Right lobe of liver (tissue), 6 donors: ENCODE data around the gene ALOX12. TPM values are rescaled to one million over a fixed set of nuclear protein-coding genes. Genes with fewer than 3 reads are reported as not detected.

Experiments
- ATAC-seq, 4 donors: fragments of 200-7000 bp; cut with Tn5 transposase; one replicate each; pipeline ENCODE4 v1.9.1; 2020; ENCODE audit warnings: mild to moderate bottlenecking in 4 of 4, moderate library complexity in 4 of 4
- DNase-seq, 3 donors: peaks; one replicate each; pipeline ENCODE4 v3.0.0-alpha.2; 2020
- H3K27ac ChIP-seq, 3 donors: fragments of 200-600 bp; one replicate each; pipeline ENCODE4 v1.8.0; 2022
- H3K27me3 ChIP-seq, 2 donors: fragments of 200-600 bp; one replicate each; pipeline ENCODE4 v1.8.0; 2022
- H3K36me3 ChIP-seq, 4 donors: fragments of 200-600 bp; sonication (generic) in 1 of 4; one replicate each; pipeline versions ENCODE4 v1.5.1 to v1.8.0; 2017 to 2022; ENCODE audit warnings: control low read depth in 1 of 4
- H3K4me1 ChIP-seq, 4 donors: fragments of 200-600 bp; sonication (generic) in 1 of 4; one replicate each; pipeline versions ENCODE4 v1.5.1 to v1.8.0; 2017 to 2022; ENCODE audit warnings: control low read depth in 1 of 4
- H3K4me3 ChIP-seq, 3 donors: fragments of 200-600 bp; one replicate each; pipeline ENCODE4 v1.8.0; 2022
- H3K9me3 ChIP-seq, 4 donors: fragments of 200-600 bp; sonication (generic) in 1 of 4; one replicate each; pipeline versions ENCODE4 v1.5.1 to v1.8.0; 2017 to 2022; ENCODE audit warnings: control low read depth in 1 of 4
- POLR2A ChIP-seq: fragments of 450-650 bp; IDR thresholded peaks from one replicate; pipeline ENCODE4 v1.6.1; 2017; ENCODE audit warnings: antibody characterized with exemption, mild to moderate bottlenecking
- WGBS: methylation state at CpG from one replicate; pipeline ENCODE4 v1.1.6; 2018; ENCODE audit warnings: low coverage, low lambda C conversion rate; ENCODE audit not compliant: insufficient coverage; ENCODE audit errors: missing lambda C conversion rate; 5-methylcytosine and 5-hydroxymethylcytosine counted together
- intact Hi-C, 2 donors: fragments of 100-400 bp; cut with DNase I; formaldehyde crosslinking; loops; one replicate each; pipeline versions ENCODE4 v1.11.2 to v1.14.1; 2022
- total RNA-seq, 6 experiments: library from RNA; depleted of rRNA in 2 of 6; stranded (reverse); fragments of >200 nt in 2 of 6; fragmentation: NEBNext Ultra II Directional in 3 of 6; extraction: Animal tissue kit (Norgen Biotek cat#: 25700) in 3 of 6; gene quantifications; one replicate each; pipeline versions ENCODE4 v1.1.0 to v1.2.4, GENCODE V29; 2016 to 2023
- TF ChIP-seq, protein P1 (sequence below), 4 donors: fragments of 200-600 bp in 3 of 4; fragments of 450-650 bp in 1 of 4; IDR thresholded peaks; one replicate each; pipeline versions ENCODE4 v1.5.1 to v1.8.0; 2016 to 2022; ENCODE audit warnings: antibody characterized with exemption in 4 of 4, mild to moderate bottlenecking in 2 of 4
- donor health status: DM: no; HTN: yes; CAD: no.
- donor health status: DM: no; HTN: no; CAD: no.
- donor health status: DM: no; HTN: no; CAD: no.
- donor health status: DM: no; HTN: yes; CAD: no.
- donor health status: DM: no; HTN: yes; CAD: no.

ALOX12 gene
- total RNA-seq, 6 experiments from 2014 or later: 0.17 to 0.27 TPM; not detected in 4

DNA sequence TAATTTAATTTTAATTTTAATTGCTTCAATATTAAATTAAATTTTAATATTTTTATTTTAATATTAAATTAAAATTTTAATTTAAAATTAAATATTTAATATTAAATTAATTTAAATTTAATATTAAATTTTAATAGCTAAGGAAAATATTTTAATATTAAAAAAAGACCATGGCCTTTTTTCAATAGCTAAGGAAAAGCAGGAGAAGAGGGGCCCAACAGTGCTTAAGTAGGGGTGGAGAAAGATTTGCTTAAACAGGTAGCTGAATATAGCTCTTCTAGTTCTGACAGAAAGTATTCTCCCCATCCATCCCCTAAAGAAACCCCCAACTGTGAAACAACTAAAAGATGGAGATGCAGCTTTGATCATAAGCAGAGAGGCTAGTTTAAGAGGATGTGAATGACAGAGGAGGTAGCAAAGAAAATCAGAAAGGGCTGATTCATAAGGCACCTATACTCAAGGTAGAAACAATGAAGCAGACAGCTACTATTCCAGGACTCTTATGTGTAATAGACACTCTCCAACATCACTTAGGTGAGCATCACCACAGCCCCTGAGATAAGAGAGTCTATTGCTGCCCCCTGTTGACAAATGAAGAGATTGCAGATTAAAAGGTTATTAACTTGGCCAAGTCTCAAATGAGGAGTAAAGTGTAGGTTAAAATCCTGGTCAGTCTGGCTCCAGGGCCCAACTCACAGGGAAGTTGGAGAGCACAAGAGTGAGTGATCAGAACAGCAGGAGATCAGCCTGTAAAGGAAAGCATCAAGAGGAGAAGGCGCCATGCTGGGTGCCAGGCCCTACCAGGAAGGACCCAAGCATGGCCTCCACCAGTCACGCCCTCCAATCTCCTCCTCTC is 8.8 kb downstream of the ALOX12 start:
- DNase-seq (no peak), ATAC-seq (peak; percentile 86 to 96 (median 88))
- WGBS: no CpG with 5 or more reads among the region's 2 CpGs
- peaks cover 4 to 20% (median 12%) of the 10 kb centered on the region in 4 donors for H3K36me3 ChIP-seq
- no peaks in the 10 kb centered on the region for H3K9me3 ChIP-seq
- no peak overlapping the region for H3K4me3 ChIP-seq
- H3K4me1 ChIP-seq: no peaks in the 10 kb centered on the region
- no peak overlapping the region for H3K27ac ChIP-seq
- no peaks in the 10 kb centered on the region for H3K27me3 ChIP-seq
- TF ChIP-seq, protein P1, sequence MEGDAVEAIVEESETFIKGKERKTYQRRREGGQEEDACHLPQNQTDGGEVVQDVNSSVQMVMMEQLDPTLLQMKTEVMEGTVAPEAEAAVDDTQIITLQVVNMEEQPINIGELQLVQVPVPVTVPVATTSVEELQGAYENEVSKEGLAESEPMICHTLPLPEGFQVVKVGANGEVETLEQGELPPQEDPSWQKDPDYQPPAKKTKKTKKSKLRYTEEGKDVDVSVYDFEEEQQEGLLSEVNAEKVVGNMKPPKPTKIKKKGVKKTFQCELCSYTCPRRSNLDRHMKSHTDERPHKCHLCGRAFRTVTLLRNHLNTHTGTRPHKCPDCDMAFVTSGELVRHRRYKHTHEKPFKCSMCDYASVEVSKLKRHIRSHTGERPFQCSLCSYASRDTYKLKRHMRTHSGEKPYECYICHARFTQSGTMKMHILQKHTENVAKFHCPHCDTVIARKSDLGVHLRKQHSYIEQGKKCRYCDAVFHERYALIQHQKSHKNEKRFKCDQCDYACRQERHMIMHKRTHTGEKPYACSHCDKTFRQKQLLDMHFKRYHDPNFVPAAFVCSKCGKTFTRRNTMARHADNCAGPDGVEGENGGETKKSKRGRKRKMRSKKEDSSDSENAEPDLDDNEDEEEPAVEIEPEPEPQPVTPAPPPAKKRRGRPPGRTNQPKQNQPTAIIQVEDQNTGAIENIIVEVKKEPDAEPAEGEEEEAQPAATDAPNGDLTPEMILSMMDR (IDR thresholded peaks at IDR 0.05): peak; percentile 70 to 84 (median 74)
- TF ChIP-seq POLR2A: no peak
- intact Hi-C loops: loop anchor here in 1 of 2 donors (5.0 to 10.0 kb wide), 3 partner anchors 90 to 340 kb away; no protein-coding TSS in a partner anchor

DNA sequence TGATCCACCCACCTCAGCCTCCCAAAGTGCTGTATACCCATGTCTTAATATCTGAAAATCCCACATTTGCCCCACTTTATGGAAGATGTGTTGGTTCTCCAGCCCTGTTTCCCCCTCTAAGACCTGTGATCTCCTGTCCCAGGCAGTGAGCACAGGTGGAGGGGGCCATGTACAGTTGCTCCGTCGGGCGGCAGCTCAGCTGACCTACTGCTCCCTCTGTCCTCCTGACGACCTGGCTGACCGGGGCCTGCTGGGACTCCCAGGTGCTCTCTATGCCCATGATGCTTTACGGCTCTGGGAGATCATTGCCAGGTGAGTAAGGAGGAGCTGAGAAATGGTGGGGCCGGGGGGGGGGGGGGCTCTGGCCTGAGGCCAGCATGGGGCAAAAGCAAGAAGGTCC is 9.9 kb downstream of the ALOX12 start:
- no peak overlapping the region for H3K27ac ChIP-seq
- H3K9me3 ChIP-seq: no peaks in the 10 kb centered on the region
- H3K4me1 ChIP-seq: peaks cover 0 to 3% (median 1%) of the 10 kb centered on the region in 4 donors
- no peak for DNase-seq
- 51% methylated on average over 6 of the region's 7 CpGs for WGBS
- H3K36me3 ChIP-seq: peaks cover 4 to 20% (median 12%) of the 10 kb centered on the region in 4 donors
- intact Hi-C loops: loop anchor here in 1 of 2 donors (5.0 to 10.0 kb wide), 3 partner anchors 91 to 341 kb away; no protein-coding TSS in a partner anchor
- peak in 1 of 4 donors; percentile 10 for ATAC-seq
- H3K4me3 ChIP-seq: no peak overlapping the region
- H3K27me3 ChIP-seq: no peaks in the 10 kb centered on the region
- TF ChIP-seq, protein P1 (IDR thresholded peaks at IDR 0.05): no peak
- no peak for TF ChIP-seq POLR2A

DNA sequence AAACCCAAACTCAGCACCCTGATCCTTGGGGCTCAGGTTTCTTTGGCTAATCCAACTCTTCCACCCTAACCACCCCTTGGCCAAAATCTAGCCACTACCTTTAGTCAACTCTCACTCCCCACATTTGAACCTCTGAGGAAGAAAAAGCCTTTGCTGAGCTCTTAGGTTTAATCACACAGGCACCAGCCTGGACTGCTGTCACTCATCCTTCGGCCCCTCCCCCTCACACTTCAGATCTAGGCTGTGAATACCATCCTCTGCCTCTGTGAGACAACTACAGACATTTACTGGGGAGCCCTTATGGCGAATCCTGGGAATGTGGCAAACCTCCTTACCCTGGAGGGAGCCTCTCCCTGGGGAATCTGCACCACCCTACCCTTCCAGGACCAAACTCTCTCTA is 11.3 kb downstream of the ALOX12 start:
- 92% methylated on average over 2 of the region's 2 CpGs for WGBS
- no peak overlapping the region for H3K27ac ChIP-seq

DNA sequence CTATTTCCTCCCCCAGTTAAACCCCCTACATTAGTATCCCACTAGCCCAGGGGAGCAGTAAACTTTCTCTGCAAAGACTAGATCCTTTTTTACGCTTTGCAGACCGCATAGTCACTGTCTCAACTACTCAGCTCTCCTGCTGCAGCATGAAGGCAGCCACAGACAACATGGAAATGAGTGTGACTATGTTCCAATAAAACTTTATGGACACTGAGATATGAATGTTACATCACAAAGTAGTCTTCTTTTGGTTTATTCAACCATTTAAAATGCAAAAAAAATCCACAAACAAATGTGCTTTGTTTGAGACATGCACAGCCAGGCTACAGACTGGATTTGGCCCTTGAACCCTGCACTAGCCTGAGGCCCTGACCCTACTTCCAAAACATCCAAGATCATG is 14.7 kb downstream of the ALOX12 start:
- H3K9me3 ChIP-seq: no peaks in the 10 kb centered on the region
- TF ChIP-seq POLR2A: no peak
- TF ChIP-seq, protein P1 (IDR thresholded peaks at IDR 0.05): no peak
- peaks cover 0 to 2% (median 0%) of the 10 kb centered on the region in 4 donors for H3K36me3 ChIP-seq
- peaks cover 0 to 18% (median 6%) of the 10 kb centered on the region in 4 donors for H3K4me1 ChIP-seq
- 92% methylated on average over 2 of the region's 2 CpGs for WGBS
- no peak overlapping the region for H3K27ac ChIP-seq
- ATAC-seq (no peak), DNase-seq (no peak)
- H3K27me3 ChIP-seq: no peaks in the 10 kb centered on the region
- intact Hi-C loops: no loop called here
- peak overlapping the region in 1 of 3 donors; percentile 95 for H3K4me3 ChIP-seq

More for the DNA sequence above, 11.3 kb downstream of the ALOX12 start:
- peaks cover 0 to 12% (median 6%) of the 10 kb centered on the region in 4 donors for H3K4me1 ChIP-seq
- peaks cover under 1 to 9% (median 3%) of the 10 kb centered on the region in 4 donors for H3K36me3 ChIP-seq
- DNase-seq (no peak), ATAC-seq (no peak)
- intact Hi-C loops: loop anchor here in 1 of 2 donors (5.0 to 10.0 kb wide), 3 partner anchors 92 to 342 kb away; no protein-coding TSS in a partner anchor
- no peak overlapping the region for H3K4me3 ChIP-seq
- no peak for TF ChIP-seq POLR2A
- TF ChIP-seq, protein P1 (IDR thresholded peaks at IDR 0.05): no peak
- no peaks in the 10 kb centered on the region for H3K9me3 ChIP-seq
- no peaks in the 10 kb centered on the region for H3K27me3 ChIP-seq
